H1 (cell line): Measurements from ENCODE around the gene DCAF15. TPM values are rescaled to one million over a fixed set of nuclear protein-coding genes. Genes with fewer than 3 reads are reported as not detected.
A peak's percentile ranks its signal among the peaks of the same experiment; 100 is the strongest.

ENCODE experiments used
- CTCF ChIA-PET: fragments of 300-600 bp; sonication (Branson Sonifier 250); formaldehyde crosslinking; loops from one replicate; lab custom pipeline; 2021; ENCODE audit not compliant: partially characterized antibody; lab: Charles Lee
- POLR2A ChIA-PET: fragments of 300-600 bp; sonication (Branson Sonifier 250); formaldehyde crosslinking; loops from one replicate; lab custom pipeline; 2021; ENCODE audit warnings: inconsistent platforms; ENCODE audit not compliant: partially characterized antibody; lab: Charles Lee
- DNase-seq, 2 experiments: peaks; one replicate each; pipeline versions ENCODE4 v3.0.0 to v3.0.0-alpha.2; 2010 to 2022; ENCODE audit warnings: low spot score in 2 of 2, low read depth in 1 of 2, mixed read lengths in 1 of 2
- FAIRE-seq: peaks from 2 replicates; lab custom pipeline; 2011; peaks lifted over from hg19 to GRCh38; lab: Jason Lieb, UNC
- H2AFZ ChIP-seq: 2 replicates; pipeline ENCODE4 v1.8.1; 2012; ENCODE audit warnings: low read length, inconsistent platforms
- H2AK5ac ChIP-seq: 2 replicates; pipeline ENCODE4 v1.6.1; 2013; ENCODE audit warnings: low read depth, low read length
- H2BK120ac ChIP-seq: replicated peaks from 2 replicates; pipeline ENCODE3; 2013; ENCODE audit warnings: low read depth, low read length, inconsistent platforms
- H2BK12ac ChIP-seq: 2 replicates; pipeline ENCODE4 v1.6.1; 2013; ENCODE audit warnings: low read depth, low read length
- H2BK15ac ChIP-seq: 2 replicates; pipeline ENCODE4 v1.6.1; 2013; ENCODE audit warnings: low read length
- H2BK20ac ChIP-seq: 2 replicates; pipeline ENCODE4 v1.6.1; 2013; ENCODE audit warnings: low read length
- H2BK5ac ChIP-seq: 2 replicates; pipeline ENCODE4 v1.6.1; 2013; ENCODE audit warnings: low read depth, low read length
- H3K14ac ChIP-seq: 2 replicates; pipeline ENCODE4 v1.6.1; 2013; ENCODE audit warnings: inconsistent platforms; ENCODE audit not compliant: insufficient read length
- H3K18ac ChIP-seq: 2 replicates; pipeline ENCODE4 v1.6.1; 2013; ENCODE audit warnings: low read length; ENCODE audit errors: extremely low read depth
- H3K23ac ChIP-seq: 2 replicates; pipeline ENCODE4 v1.6.1; 2013; ENCODE audit warnings: inconsistent platforms; ENCODE audit not compliant: insufficient read length
- H3K23me2 ChIP-seq: 2 replicates; pipeline ENCODE4 v1.6.1; 2013; ENCODE audit warnings: low read depth, low read length
- H3K27ac ChIP-seq: 2 replicates; pipeline ENCODE4 v1.6.1; 2011; ENCODE audit warnings: low read depth, low read length, inconsistent platforms
- H3K27me3 ChIP-seq, 4 experiments: replicated peaks in 1 of 4; 1 replicate in 1 of 4; 2 replicates in 3 of 4; pipeline versions ENCODE4 v1.6.1 to v1.8.1; 2011 to 2013; ENCODE audit warnings: low read length in 3 of 4, mild to moderate bottlenecking in 3 of 4, inconsistent platforms in 2 of 4, mixed read lengths in 2 of 4, moderate library complexity in 1 of 4; ENCODE audit not compliant: control insufficient read depth in 3 of 4, insufficient read depth in 3 of 4; ENCODE audit errors: extremely low read depth in 1 of 4
- H3K36me3 ChIP-seq, 4 experiments: 2 replicates each; pipeline versions ENCODE4 v1.6.1 to v1.8.1; 2011 to 2013; ENCODE audit warnings: mild to moderate bottlenecking in 4 of 4, low read length in 3 of 4, moderate library complexity in 2 of 4, control low read depth in 1 of 4, inconsistent platforms in 1 of 4; ENCODE audit not compliant: insufficient read depth in 4 of 4, control insufficient read depth in 2 of 4
- H3K4ac ChIP-seq: replicated peaks from 2 replicates; pipeline ENCODE3; 2013; ENCODE audit warnings: low read length, low read depth, mixed read lengths, inconsistent platforms; ENCODE audit not compliant: insufficient read length
- H3K4me1 ChIP-seq, 4 experiments: replicated peaks in 1 of 4; 1 replicate in 1 of 4; 2 replicates in 3 of 4; pipeline versions ENCODE4 v1.6.1 to v1.8.1; 2011 to 2013; ENCODE audit warnings: low read length in 3 of 4, inconsistent platforms in 2 of 4, mixed read lengths in 1 of 4; ENCODE audit not compliant: insufficient read depth in 4 of 4, control insufficient read depth in 3 of 4
- H3K4me2 ChIP-seq, 2 experiments: 2 replicates each; pipeline versions ENCODE4 v1.6.1 to v1.8.1; 2011 to 2013; ENCODE audit warnings: low read depth in 2 of 2, low read length in 2 of 2, control low read depth in 1 of 2, inconsistent platforms in 1 of 2, mild to moderate bottlenecking in 1 of 2; ENCODE audit not compliant: insufficient read depth in 1 of 2
- H3K4me3 ChIP-seq, 4 experiments: fragments of 200-600, 300-600 bp in 1 of 4; sonication (generic), shearing (Covaris generic), sonication (Bioruptor Twin) in 1 of 4; 2 replicates each; pipeline versions ENCODE4 v1.5.1 to v1.8.1; 2011 to 2016; ENCODE audit warnings: low read length in 4 of 4, low read depth in 3 of 4, control low read depth in 2 of 4, inconsistent platforms in 2 of 4, mild to moderate bottlenecking in 2 of 4, mixed read lengths in 1 of 4, moderate library complexity in 1 of 4; ENCODE audit not compliant: insufficient read depth in 2 of 4; ENCODE audit errors: extremely low read depth in 1 of 4
- H3K56ac ChIP-seq: replicated peaks from 2 replicates; pipeline ENCODE3; 2013; ENCODE audit warnings: low read depth, mild to moderate bottlenecking, mixed read lengths, low read length, inconsistent platforms; ENCODE audit not compliant: insufficient read length
- H3K79me1 ChIP-seq: 2 replicates; pipeline ENCODE4 v1.6.1; 2013; ENCODE audit warnings: low read depth, low read length, control low read depth
- H3K79me2 ChIP-seq, 2 experiments: 2 replicates each; pipeline versions ENCODE4 v1.6.1 to v1.8.1; 2012 to 2013; ENCODE audit warnings: low read length in 2 of 2, mild to moderate bottlenecking in 2 of 2, inconsistent platforms in 1 of 2; ENCODE audit not compliant: insufficient read depth in 2 of 2, control insufficient read depth in 1 of 2
- H3K9ac ChIP-seq, 4 experiments: replicated peaks in 1 of 4; 1 replicate in 1 of 4; 2 replicates in 3 of 4; pipeline versions ENCODE4 v1.6.1 to v1.8.1; 2011 to 2013; ENCODE audit warnings: low read depth in 3 of 4, low read length in 3 of 4, control low read depth in 2 of 4, mild to moderate bottlenecking in 2 of 4, moderate library complexity in 2 of 4, inconsistent platforms in 1 of 4; ENCODE audit errors: extremely low read depth in 1 of 4
- H3K9me3 ChIP-seq, 2 experiments: 2 replicates each; pipeline versions ENCODE4 v1.6.1 to v1.8.1; 2012 to 2013; ENCODE audit warnings: mild to moderate bottlenecking in 2 of 2, moderate library complexity in 2 of 2, control low read depth in 1 of 2, inconsistent platforms in 1 of 2, low read depth in 1 of 2, low read length in 1 of 2, mixed read lengths in 1 of 2; ENCODE audit not compliant: insufficient read depth in 2 of 2
- H4K20me1 ChIP-seq, 2 experiments: replicated peaks in 1 of 2; 2 replicates each; pipeline versions ENCODE3 to v1.8.1; 2011 to 2013; ENCODE audit warnings: inconsistent platforms in 2 of 2, low read length in 2 of 2, mild to moderate bottlenecking in 1 of 2; ENCODE audit not compliant: insufficient read depth in 2 of 2, control insufficient read depth in 1 of 2
- H4K5ac ChIP-seq: 2 replicates; pipeline ENCODE4 v1.6.1; 2013; ENCODE audit warnings: low read length, low read depth, mixed read lengths, inconsistent platforms; ENCODE audit not compliant: insufficient read length
- H4K8ac ChIP-seq: 2 replicates; pipeline ENCODE4 v1.8.0; 2013; ENCODE audit warnings: mild to moderate bottlenecking, moderate library complexity, low read length, inconsistent platforms; ENCODE audit not compliant: insufficient read depth; ENCODE audit errors: extremely low read depth
- H4K91ac ChIP-seq: replicated peaks from 2 replicates; pipeline ENCODE3; 2013; ENCODE audit warnings: low read length, mixed read lengths, inconsistent platforms; ENCODE audit not compliant: insufficient read length
- CBX5 ChIP-seq: fragments of 300-800, 300-1000 bp; sonication (generic); IDR thresholded peaks from 2 replicates; pipeline ENCODE4 v1.7.1; 2016; ENCODE audit warnings: antibody characterized with exemption, low read length, low read depth
- CBX8 ChIP-seq: fragments of 300-800, 300-1000 bp; sonication (generic); IDR thresholded peaks from 2 replicates; pipeline ENCODE4 v1.7.1; 2016; ENCODE audit warnings: low read depth, low read length, borderline replicate concordance
- CREB1 ChIP-seq: IDR thresholded peaks from 2 replicates; pipeline ENCODE4 v1.6.1; 2012; ENCODE audit warnings: inconsistent platforms
- GABPA ChIP-seq: IDR thresholded peaks from 2 replicates; pipeline ENCODE4 v1.6.1; 2011; ENCODE audit warnings: mild to moderate bottlenecking, low read length, moderate library complexity, borderline replicate concordance; ENCODE audit not compliant: insufficient read depth
- KDM5A ChIP-seq: fragments of 200-600 bp; IDR thresholded peaks from 2 replicates; pipeline ENCODE4 v1.7.1; 2012; ENCODE audit warnings: mild to moderate bottlenecking, low read length, inconsistent platforms, mixed read lengths
- PHF8 ChIP-seq: fragments of 200-600 bp; sonication (generic); conservative IDR thresholded peaks from 2 replicates; pipeline ENCODE4 v1.7.1; 2012; ENCODE audit warnings: low read depth, mild to moderate bottlenecking, inconsistent platforms, low read length, moderate library complexity
- RFX5 ChIP-seq: IDR thresholded peaks from 2 replicates; pipeline ENCODE4 v1.6.1; 2011; ENCODE audit warnings: low read depth, low read length, improper control_type of control experiment, borderline replicate concordance
- SUZ12 ChIP-seq: fragments of 200-600 bp; sonication (generic); IDR thresholded peaks from 2 replicates; pipeline ENCODE4 v1.6.1; 2012; ENCODE audit warnings: mild to moderate bottlenecking, inconsistent platforms, low read length, moderate library complexity, mixed read lengths
- WGBS, 2 experiments: shearing (Covaris generic) in 1 of 2; methylation state at CpG; one replicate each; pipeline versions ENCODE4 v1.1.6 to v1.1.7; 2013 to 2015; ENCODE audit warnings: low lambda C conversion rate in 2 of 2, mixed read lengths in 2 of 2, inconsistent platforms in 1 of 2, low coverage in 1 of 2, missing lambda C conversion rate in 1 of 2; ENCODE audit not compliant: insufficient replicate concordance in 2 of 2, insufficient coverage in 1 of 2, insufficient read length in 1 of 2; ENCODE audit errors: extremely low coverage in 1 of 2, missing lambda C conversion rate in 1 of 2; 5-methylcytosine and 5-hydroxymethylcytosine counted together
- long read RNA-seq, 2 experiments: library from RNA in 1 of 2; library from capped mRNA in 1 of 2; stranded (forward); transcript quantifications; one replicate each; pipeline ENCODE4 v2.0.0, GENCODE V29; 2021; ENCODE audit warnings: inconsistent platforms in 1 of 2
- polyA minus RNA-seq, 3 experiments: library from RNA; depleted of rRNA, polyadenylated mRNA; stranded (reverse); fragments of >200 nt; gene quantifications; 1 replicate in 2 of 3; 2 replicates in 1 of 3; pipeline ENCODE4 v1.2.3, GENCODE V29; 2011
- polyA plus RNA-seq, 7 experiments: library from polyadenylated mRNA; depleted of rRNA in 3 of 7; stranded (reverse) in 5 of 7; unstranded in 2 of 7; fragments of >200 nt in 5 of 7; fragments of 200-250 nt in 2 of 7; gene quantifications; 1 replicate in 5 of 7; 2 replicates in 1 of 7; 4 replicates in 1 of 7; pipeline versions ENCODE4 v1.2.1 to v1.2.3, GENCODE V29; 2011 to 2013; ENCODE audit warnings: missing spikeins in 2 of 7, mixed read lengths in 2 of 7
- total RNA-seq: library from RNA; stranded (reverse); fragmentation: NEBNext Ultra II Directional; extraction: Animal tissue kit (Norgen Biotek cat#: 25700); gene quantifications from 2 replicates; pipeline ENCODE4 v1.2.1, GENCODE V29; 2021

Gene DCAF15
- 68.7 and 77.1 TPM in 2 replicates for total RNA-seq
- polyA plus RNA-seq (2011; rRNA removed) = 80.8 and 127 TPM in 2 replicates
- polyA plus RNA-seq (2011; cell fraction: cytosol; rRNA removed) = 69.0 TPM
- 277 TPM for polyA plus RNA-seq (2011; cell fraction: nucleus; rRNA removed)
- polyA plus RNA-seq (2012, experiment 1 of 2) = 53.4 to 97.6 TPM (median 89.3 TPM) in 4 replicates
- polyA plus RNA-seq (2012, experiment 2 of 2) = 56.8 TPM
- 47.2 TPM for polyA plus RNA-seq (2013, experiment 1 of 2)
- polyA plus RNA-seq (2013, experiment 2 of 2) = 42.2 TPM
- 36.7 and 59.9 TPM in 2 replicates for polyA minus RNA-seq (2011; rRNA and poly(A)+ RNA removed)
- 32.1 TPM for polyA minus RNA-seq (2011; cell fraction: cytosol; rRNA and poly(A)+ RNA removed)
- polyA minus RNA-seq (2011; cell fraction: nucleus; rRNA and poly(A)+ RNA removed) = 66.5 TPM
- long read RNA-seq, experiment 1, transcript DCAF15-201 (13 exons, 2,278 nt) = major isoform, 17 of 48 reads
- long read RNA-seq, experiment 1, partial matches to known transcripts = 26 of 48 reads
- long read RNA-seq, experiment 1, other reads (novel, unspliced or antisense) = 5 of 48 reads
- long read RNA-seq, experiment 2, partial matches to known transcripts = 0 of 1 reads
- long read RNA-seq, experiment 2, other reads (novel, unspliced or antisense) = 1 of 1 reads

GRCh38 chr19:13952154-13952930, at the start of gene DCAF15:
TSS of gene DCAF15 (plus strand) at chr19:13952509. CDS start at chr19:13952513, 4 bp downstream.
- Histone ChIP-seq H3K9ac (peak within 1 kb of the TSS; percentile 88 to 99 (median 92)), H2AFZ (0 out of 2 replicates have a peak within 1 kb of the TSS, but pooled peaks have one; percentile 24), H3K14ac (no peak within 1 kb of the TSS), H3K23me2 (peaks cover 9% of the 10 kb centered on the region), H3K23ac (no peak within 1 kb of the TSS), H2BK5ac (peak within 1 kb of the TSS; percentile 93), H3K4me3 (peak within 1 kb of the TSS; percentile 82 to 100 (median 91)), H2BK120ac (no peak within 1 kb of the TSS), H3K36me3 (peaks cover 18 to 25% (median 22%) of the 10 kb centered on the region in 4 experiments), H4K5ac (peak within 1 kb of the TSS; percentile 99), H3K27ac (peak within 1 kb of the TSS; percentile 94), H3K4me1 (peaks cover 0 to 7% (median 3%) of the 10 kb centered on the region in 4 experiments; a peak in 6 of 7 replicates), H2BK20ac (no peak within 1 kb of the TSS), H2BK15ac (0 out of 2 replicates have a peak within 1 kb of the TSS, but pooled peaks have one; percentile 72), H3K4ac (peak within 1 kb of the TSS; percentile 78), H2BK12ac (peak within 1 kb of the TSS; percentile 43; the same call in 1 of the 2 replicates), H3K79me1 (peaks cover 13% of the 10 kb centered on the region), H3K9me3 (no peaks in the 10 kb centered on the region), H3K79me2 (peaks cover 0 to 19% of the 10 kb centered on the region in 2 experiments; a peak in 3 of 4 replicates), H3K27me3 (no peaks in the 10 kb centered on the region), H2AK5ac (peak within 1 kb of the TSS; percentile 25), H4K20me1 (peaks cover 0 to 13% of the 10 kb centered on the region in 2 experiments), H4K8ac (peak within 1 kb of the TSS; percentile 100; the same call in 1 of the 2 replicates), H4K91ac (peak within 1 kb of the TSS; percentile 93), H3K56ac (peak within 1 kb of the TSS; percentile 93), H3K18ac (peak within 1 kb of the TSS; percentile 95), H3K4me2 (peak within 1 kb of the TSS; percentile 61 to 83)
- WGBS, 2 experiments = 1% methylated on average over 23 of the region's 65 CpGs; no CpG with 5 or more reads in 1 of the 2 experiments
- POLR2A ChIA-PET = interaction anchor here (0.6 to 4.3 kb wide), 24 partner anchors 9 to 143 kb away, joined by 3 to 48 read pairs (median 5); partner anchors contain the start of genes IL27RA, PODNL1, RFX1 and RLN3
- FAIRE-seq = peak; percentile 94
- CTCF ChIA-PET = interaction anchor here (0.7 to 2.7 kb wide), 18 partner anchors 9 to 124 kb away, joined by 3 to 12 read pairs (median 5); partner anchors contain the start of genes IL27RA, PODNL1 and RFX1
- peak; percentile 99 to 100 for DNase-seq
- peak; percentile 23; the same call in 1 of the 2 replicates for TF ChIP-seq GABPA
- TF ChIP-seq CBX8 = no peak
- TF ChIP-seq CBX5 = no peak
- no peak for TF ChIP-seq RFX5
- TF ChIP-seq CREB1 = peak; percentile 92
- no peak for TF ChIP-seq SUZ12
- TF ChIP-seq KDM5A = peak; percentile 68
- TF ChIP-seq PHF8 = peak; percentile 98
